Measurements from ENCODE around the gene SYT2.
"Not testable (repeated sequence)": the region's sequence is repeated elsewhere in the genome, so short reads cannot be mapped to it uniquely, and the experiment has no call there.

DNA sequence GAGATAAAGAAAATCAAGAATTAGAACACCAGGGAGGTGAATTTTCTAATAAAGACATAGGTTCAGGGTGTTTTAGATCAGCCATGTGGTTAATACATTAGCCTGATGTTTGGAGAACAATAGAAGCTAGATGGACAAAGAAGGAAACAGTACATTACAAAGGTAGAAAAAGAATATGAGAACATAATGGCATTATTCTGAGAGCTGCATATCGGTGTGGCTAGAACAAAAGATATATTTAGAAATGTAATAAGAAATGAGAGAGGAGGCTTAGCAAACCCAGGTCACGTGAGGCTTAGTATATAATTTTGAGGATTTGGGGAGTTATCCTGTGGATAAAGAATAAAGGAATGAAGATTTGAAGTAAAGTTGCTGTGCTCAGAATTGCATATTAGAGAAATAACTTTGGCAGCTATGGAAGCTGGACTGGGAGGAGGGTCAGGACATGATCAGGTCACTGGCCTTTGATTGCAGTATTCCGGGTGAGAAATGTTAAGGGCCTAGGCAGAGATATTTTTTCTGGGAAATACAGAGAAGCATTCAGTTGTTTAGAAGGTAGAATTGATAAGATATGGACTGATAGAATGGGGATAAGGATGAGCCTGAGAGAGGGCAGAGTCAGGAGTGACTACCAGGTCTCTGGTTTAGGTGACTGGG, 164.5 kb downstream of the SYT2 start:
- not testable (repeated sequence) for TF ChIP-seq ZNF17 (CRISPR knock-in tag; IDR thresholded peaks at IDR 0.05); BHLHE40 (IDR thresholded peaks at IDR 0.05; ENCODE audit: low read length); SP1 (IDR thresholded peaks at IDR 0.05); SP1 (CRISPR knock-in tag; IDR thresholded peaks at IDR 0.05); RFXAP (CRISPR knock-in tag; IDR thresholded peaks at IDR 0.05; ENCODE audit: borderline replicate concordance)
- TF ChIP-seq, protein P1, sequence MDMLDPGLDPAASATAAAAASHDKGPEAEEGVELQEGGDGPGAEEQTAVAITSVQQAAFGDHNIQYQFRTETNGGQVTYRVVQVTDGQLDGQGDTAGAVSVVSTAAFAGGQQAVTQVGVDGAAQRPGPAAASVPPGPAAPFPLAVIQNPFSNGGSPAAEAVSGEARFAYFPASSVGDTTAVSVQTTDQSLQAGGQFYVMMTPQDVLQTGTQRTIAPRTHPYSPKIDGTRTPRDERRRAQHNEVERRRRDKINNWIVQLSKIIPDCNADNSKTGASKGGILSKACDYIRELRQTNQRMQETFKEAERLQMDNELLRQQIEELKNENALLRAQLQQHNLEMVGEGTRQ (IDR thresholded peaks at IDR 0.05; ENCODE audit: low read depth, low read length): not testable (repeated sequence)
- TF ChIP-seq, protein P1 (CRISPR knock-in tag; IDR thresholded peaks at IDR 0.05; ENCODE audit: borderline replicate concordance): not testable (repeated sequence)
